GM18951 (cell line): Measurements from ENCODE around the gene ZNF780B.

Experiments used
- POLR2A ChIP-seq: IDR thresholded peaks from 4 replicates; pipeline ENCODE4 v1.6.1; 2011; ENCODE audit warnings: mild to moderate bottlenecking; ENCODE audit not compliant: insufficient read length, insufficient read depth; ENCODE audit errors: extremely low read depth
- in situ Hi-C: fragments of 300-500 bp; cut with MboI; formaldehyde crosslinking; loops from one replicate; pipeline ENCODE4 v1.12.0; 2022; ENCODE audit warnings: low sequenced_read_pairs, mixed read lengths, inconsistent platforms; ENCODE audit not compliant: unreplicated experiment

The ZNF780B gene

DNA sequence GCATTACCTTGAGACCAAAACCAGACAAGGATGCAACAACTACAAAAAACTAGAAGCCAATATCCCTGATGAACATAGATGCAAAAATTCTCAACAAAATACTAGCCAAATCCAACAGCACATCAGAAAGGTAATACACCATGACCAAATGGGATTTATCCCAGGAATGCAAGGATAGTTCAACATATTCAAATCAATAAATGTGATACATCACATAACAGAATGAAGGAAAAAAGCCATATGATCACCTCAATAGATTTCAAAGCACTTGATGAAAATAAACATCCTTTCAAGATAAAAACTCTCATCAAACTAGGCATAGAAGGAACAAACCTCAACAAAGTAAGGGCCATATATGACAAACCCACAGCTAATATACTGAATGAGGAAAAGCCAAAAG, 69.4 kb downstream of the ZNF780B start:
- no peak for TF ChIP-seq POLR2A
- in situ Hi-C loops: no loop called here

DNA sequence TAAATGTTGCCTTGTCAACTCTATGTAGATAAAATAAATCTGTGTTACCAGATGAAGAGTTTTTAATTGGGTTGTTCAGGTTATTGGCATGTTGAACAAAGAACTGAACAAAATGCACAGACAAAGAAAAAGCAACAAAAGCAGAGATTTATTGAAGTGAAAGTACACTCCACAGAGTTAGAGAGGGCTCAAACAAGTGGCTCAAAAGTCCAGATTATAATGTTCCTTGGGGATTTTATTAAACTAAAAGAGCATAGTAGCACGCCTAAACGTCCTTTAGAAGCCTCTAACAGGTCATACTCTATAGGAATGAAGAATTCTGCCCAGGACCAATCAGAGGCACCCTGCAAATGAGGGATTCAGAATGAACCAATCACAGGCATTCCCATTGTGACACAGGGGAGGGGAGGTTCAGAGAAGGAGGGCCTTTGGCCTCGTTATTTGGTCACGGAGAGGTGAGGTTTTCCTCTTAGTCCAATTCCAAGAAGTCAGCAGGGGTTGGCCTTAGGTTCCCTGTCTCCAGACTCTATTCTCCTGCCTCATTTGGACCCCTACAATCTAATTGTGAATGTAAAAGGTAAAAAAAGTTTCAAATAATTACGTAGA, 72.2 kb downstream of the ZNF780B start:
- TF ChIP-seq POLR2A: no peak
- in situ Hi-C loops: no loop called here

DNA sequence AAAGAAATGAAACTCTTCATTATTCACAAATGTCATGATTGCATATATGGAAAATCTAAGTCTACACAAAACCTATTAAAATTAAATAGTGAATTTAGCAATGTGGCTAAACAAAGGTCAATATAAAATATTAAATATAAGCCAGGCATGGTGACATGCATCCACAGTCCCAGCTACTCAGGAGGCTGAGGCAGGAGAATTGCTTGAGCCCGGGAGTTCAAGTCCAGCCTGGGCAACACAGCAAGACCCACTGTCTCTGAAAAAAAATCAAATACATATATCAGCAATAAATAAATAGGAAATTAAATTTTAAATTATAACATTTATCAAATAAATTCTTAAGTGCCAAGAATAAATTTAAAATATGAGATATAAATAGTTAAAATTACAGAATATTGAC, 73.1 kb downstream of the ZNF780B start:
- no peak for TF ChIP-seq POLR2A
- in situ Hi-C loops: no loop called here
